Endothelial cell of umbilical vein (primary cell): ENCODE data around the gene RFC2.

Experiments
- CTCF ChIP-seq, 2 donors: IDR thresholded peaks; 1 replicate in 1 of 2; 2 replicates in 1 of 2; pipeline ENCODE4 v1.5.1; 2011; ENCODE audit warnings: low read length in 2 of 2, mild to moderate bottlenecking in 2 of 2, moderate library complexity in 2 of 2, control low read depth in 1 of 2, inconsistent platforms in 1 of 2, low read depth in 1 of 2; ENCODE audit not compliant: insufficient read depth in 1 of 2; ENCODE audit errors: extremely low read depth in 1 of 2
- EZH2 ChIP-seq: IDR thresholded peaks from 2 replicates; pipeline ENCODE4 v1.6.1; 2012; ENCODE audit warnings: borderline replicate concordance, low read depth, mild to moderate bottlenecking, moderate library complexity, low read length, inconsistent platforms; ENCODE audit not compliant: severe bottlenecking
- JUN ChIP-seq: IDR thresholded peaks from 2 replicates; pipeline ENCODE4 v1.6.1; 2011; ENCODE audit warnings: borderline replicate concordance, low read depth; ENCODE audit not compliant: insufficient read length, insufficient read depth
- MYC ChIP-seq: IDR thresholded peaks from one replicate; pipeline ENCODE4 v1.6.1; 2011; ENCODE audit warnings: mild to moderate bottlenecking, low read depth, low read length
- POLR2A ChIP-seq: IDR thresholded peaks from 2 replicates; pipeline ENCODE4 v1.6.1; 2012; ENCODE audit warnings: low read depth, mild to moderate bottlenecking, control low read depth, low read length
- POLR2AphosphoS5 ChIP-seq: IDR thresholded peaks from 2 replicates; pipeline ENCODE4 v1.6.1; 2012; ENCODE audit warnings: low read depth, mild to moderate bottlenecking, control low read depth, low read length, moderate library complexity; ENCODE audit not compliant: insufficient read depth
- TF ChIP-seq, protein P1 (sequence below): IDR thresholded peaks from 2 replicates; pipeline ENCODE4 v1.6.1; 2011; ENCODE audit not compliant: insufficient read depth, insufficient read length

DNA sequence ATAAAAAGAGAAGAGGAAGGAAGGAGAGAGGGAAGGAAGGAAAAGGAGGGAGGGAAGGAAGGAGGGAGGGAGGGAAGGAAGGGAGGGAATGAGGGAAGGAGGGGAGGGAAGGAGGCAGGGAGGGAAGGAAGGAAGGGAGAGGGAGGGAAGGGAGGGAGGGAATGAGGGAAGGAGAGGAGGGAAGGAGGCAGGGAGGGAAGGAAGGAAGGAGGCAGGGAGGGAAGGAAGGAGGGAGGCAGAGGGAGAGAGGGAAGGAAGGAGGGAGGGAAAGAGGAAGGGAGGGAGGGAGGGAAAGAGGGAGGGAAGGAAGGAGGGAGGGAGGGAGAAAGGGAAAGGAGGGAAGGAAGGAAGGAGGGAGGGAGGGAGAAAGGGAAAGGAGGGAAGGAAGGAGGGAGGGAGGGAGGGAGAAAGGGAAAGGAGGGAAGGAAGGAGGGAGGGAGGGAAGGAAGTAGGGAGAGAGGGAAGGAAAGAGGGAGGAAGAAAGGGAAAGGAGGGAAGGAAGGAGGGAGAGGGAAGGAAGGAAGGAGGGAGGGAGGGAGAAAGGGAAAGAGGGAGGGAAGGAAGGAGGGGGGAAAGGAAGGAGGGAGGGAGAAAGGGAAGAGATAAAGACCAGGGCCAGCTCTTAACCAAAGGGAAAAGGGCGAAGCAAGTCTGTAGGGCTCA, 50.1 kb downstream of the RFC2 start:
- TF ChIP-seq CTCF (IDR thresholded peaks at IDR 0.05; ENCODE audit: extremely low read depth in 1 of 2, insufficient read depth in 1 of 2, low read depth in 1 of 2, low read length in 2 of 2) = no peak
- no peak for TF ChIP-seq JUN
- TF ChIP-seq POLR2A = no peak
- TF ChIP-seq POLR2AphosphoS5 = no peak
- TF ChIP-seq EZH2 = no peak
- TF ChIP-seq, protein P1, sequence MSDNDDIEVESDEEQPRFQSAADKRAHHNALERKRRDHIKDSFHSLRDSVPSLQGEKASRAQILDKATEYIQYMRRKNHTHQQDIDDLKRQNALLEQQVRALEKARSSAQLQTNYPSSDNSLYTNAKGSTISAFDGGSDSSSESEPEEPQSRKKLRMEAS = no peak
- TF ChIP-seq MYC = no peak
